ENCODE data around the gene SLC26A4. TPM values are rescaled to one million over a fixed set of nuclear protein-coding genes. Genes with fewer than 3 reads are reported as not detected.

SLC26A4 gene
- total RNA-seq, 1 experiment from 2014 or later: 0.22 TPM

GRCh38 chr7:107690611-107691010, 30.0 kb downstream of the SLC26A4 start (continued):
- TF ChIP-seq ZNF121 (CRISPR knock-in tag; IDR thresholded peaks at IDR 0.05): no peak
- TF ChIP-seq PREB (CRISPR knock-in tag; IDR thresholded peaks at IDR 0.05; ENCODE audit: borderline replicate concordance): no peak
- no peak for TF ChIP-seq JAZF1 (CRISPR knock-in tag; IDR thresholded peaks at IDR 0.05)

GRCh38 chr7:107691716-107692115, 31.1 kb downstream of the SLC26A4 start:
- POLR2A ChIA-PET: no interaction called here
- ATAC-seq (no peak), DNase-seq (ENCODE audit: low spot score) (no peak)
- CTCF ChIA-PET: no interaction called here
- H3K9me3 Mint-ChIP-seq: no peaks in the 10 kb centered on the region
- H3K4me1 Mint-ChIP-seq: peaks cover 44% of the 10 kb centered on the region
- H3K4me3 Mint-ChIP-seq: no peak overlapping the region
- no peak for TF ChIP-seq FOXJ3 (CRISPR knock-in tag; IDR thresholded peaks at IDR 0.05; ENCODE audit: borderline replicate concordance)
- no peak for TF ChIP-seq GABPB1 (CRISPR knock-in tag; IDR thresholded peaks at IDR 0.05)
- TF ChIP-seq SOX15 (CRISPR knock-in tag; IDR thresholded peaks at IDR 0.05): no peak
- no peak for TF ChIP-seq OVOL2 (CRISPR knock-in tag; IDR thresholded peaks at IDR 0.05; ENCODE audit: borderline replicate concordance)
- no peak for TF ChIP-seq ZNF219 (CRISPR knock-in tag; IDR thresholded peaks at IDR 0.05; ENCODE audit: borderline replicate concordance)
- no peak for TF ChIP-seq TEAD1 (CRISPR knock-in tag; IDR thresholded peaks at IDR 0.05)
- TF ChIP-seq, protein P1, sequence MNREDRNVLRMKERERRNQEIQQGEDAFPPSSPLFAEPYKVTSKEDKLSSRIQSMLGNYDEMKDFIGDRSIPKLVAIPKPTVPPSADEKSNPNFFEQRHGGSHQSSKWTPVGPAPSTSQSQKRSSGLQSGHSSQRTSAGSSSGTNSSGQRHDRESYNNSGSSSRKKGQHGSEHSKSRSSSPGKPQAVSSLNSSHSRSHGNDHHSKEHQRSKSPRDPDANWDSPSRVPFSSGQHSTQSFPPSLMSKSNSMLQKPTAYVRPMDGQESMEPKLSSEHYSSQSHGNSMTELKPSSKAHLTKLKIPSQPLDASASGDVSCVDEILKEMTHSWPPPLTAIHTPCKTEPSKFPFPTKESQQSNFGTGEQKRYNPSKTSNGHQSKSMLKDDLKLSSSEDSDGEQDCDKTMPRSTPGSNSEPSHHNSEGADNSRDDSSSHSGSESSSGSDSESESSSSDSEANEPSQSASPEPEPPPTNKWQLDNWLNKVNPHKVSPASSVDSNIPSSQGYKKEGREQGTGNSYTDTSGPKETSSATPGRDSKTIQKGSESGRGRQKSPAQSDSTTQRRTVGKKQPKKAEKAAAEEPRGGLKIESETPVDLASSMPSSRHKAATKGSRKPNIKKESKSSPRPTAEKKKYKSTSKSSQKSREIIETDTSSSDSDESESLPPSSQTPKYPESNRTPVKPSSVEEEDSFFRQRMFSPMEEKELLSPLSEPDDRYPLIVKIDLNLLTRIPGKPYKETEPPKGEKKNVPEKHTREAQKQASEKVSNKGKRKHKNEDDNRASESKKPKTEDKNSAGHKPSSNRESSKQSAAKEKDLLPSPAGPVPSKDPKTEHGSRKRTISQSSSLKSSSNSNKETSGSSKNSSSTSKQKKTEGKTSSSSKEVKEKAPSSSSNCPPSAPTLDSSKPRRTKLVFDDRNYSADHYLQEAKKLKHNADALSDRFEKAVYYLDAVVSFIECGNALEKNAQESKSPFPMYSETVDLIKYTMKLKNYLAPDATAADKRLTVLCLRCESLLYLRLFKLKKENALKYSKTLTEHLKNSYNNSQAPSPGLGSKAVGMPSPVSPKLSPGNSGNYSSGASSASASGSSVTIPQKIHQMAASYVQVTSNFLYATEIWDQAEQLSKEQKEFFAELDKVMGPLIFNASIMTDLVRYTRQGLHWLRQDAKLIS (CRISPR knock-in tag; IDR thresholded peaks at IDR 0.05; ENCODE audit: borderline replicate concordance): no peak
- TF ChIP-seq SMAD4 (CRISPR knock-in tag; IDR thresholded peaks at IDR 0.05): no peak
- TF ChIP-seq, protein P2, sequence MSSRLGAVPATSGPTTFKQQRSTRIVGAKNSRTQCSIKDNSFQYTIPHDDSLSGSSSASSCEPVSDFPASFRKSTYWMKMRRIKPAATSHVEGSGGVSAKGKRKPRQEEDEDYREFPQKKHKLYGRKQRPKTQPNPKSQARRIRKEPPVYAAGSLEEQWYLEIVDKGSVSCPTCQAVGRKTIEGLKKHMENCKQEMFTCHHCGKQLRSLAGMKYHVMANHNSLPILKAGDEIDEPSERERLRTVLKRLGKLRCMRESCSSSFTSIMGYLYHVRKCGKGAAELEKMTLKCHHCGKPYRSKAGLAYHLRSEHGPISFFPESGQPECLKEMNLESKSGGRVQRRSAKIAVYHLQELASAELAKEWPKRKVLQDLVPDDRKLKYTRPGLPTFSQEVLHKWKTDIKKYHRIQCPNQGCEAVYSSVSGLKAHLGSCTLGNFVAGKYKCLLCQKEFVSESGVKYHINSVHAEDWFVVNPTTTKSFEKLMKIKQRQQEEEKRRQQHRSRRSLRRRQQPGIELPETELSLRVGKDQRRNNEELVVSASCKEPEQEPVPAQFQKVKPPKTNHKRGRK (CRISPR knock-in tag; IDR thresholded peaks at IDR 0.05; ENCODE audit: borderline replicate concordance): no peak
- no peak for TF ChIP-seq ZNF138 (CRISPR knock-in tag; conservative IDR thresholded peaks at IDR 0.05)
- TF ChIP-seq IRF2 (CRISPR knock-in tag; IDR thresholded peaks at IDR 0.05; ENCODE audit: borderline replicate concordance, low read depth): no peak
- TF ChIP-seq, protein P3, sequence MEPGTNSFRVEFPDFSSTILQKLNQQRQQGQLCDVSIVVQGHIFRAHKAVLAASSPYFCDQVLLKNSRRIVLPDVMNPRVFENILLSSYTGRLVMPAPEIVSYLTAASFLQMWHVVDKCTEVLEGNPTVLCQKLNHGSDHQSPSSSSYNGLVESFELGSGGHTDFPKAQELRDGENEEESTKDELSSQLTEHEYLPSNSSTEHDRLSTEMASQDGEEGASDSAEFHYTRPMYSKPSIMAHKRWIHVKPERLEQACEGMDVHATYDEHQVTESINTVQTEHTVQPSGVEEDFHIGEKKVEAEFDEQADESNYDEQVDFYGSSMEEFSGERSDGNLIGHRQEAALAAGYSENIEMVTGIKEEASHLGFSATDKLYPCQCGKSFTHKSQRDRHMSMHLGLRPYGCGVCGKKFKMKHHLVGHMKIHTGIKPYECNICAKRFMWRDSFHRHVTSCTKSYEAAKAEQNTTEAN (CRISPR knock-in tag; IDR thresholded peaks at IDR 0.05): no peak
- no peak for TF ChIP-seq SP1 (CRISPR knock-in tag; conservative IDR thresholded peaks at IDR 0.05)
- TF ChIP-seq CREB1 (CRISPR knock-in tag; IDR thresholded peaks at IDR 0.05): no peak
- TF ChIP-seq FOXP1 (CRISPR knock-in tag; IDR thresholded peaks at IDR 0.05; ENCODE audit: borderline replicate concordance): no peak
- TF ChIP-seq RELA (CRISPR knock-in tag; IDR thresholded peaks at IDR 0.05; ENCODE audit: borderline replicate concordance): no peak
- TF ChIP-seq TP53 (CRISPR knock-in tag; IDR thresholded peaks at IDR 0.05): no peak
- TF ChIP-seq MLX (CRISPR knock-in tag; IDR thresholded peaks at IDR 0.05): no peak
- TF ChIP-seq ATF3 (CRISPR knock-in tag; conservative IDR thresholded peaks at IDR 0.05): no peak
- no peaks in the 10 kb centered on the region for H3K27me3 Mint-ChIP-seq (ENCODE audit: low read depth)
- H3K27ac Mint-ChIP-seq: no peak overlapping the region
- no peaks in the 10 kb centered on the region for H3K36me3 Mint-ChIP-seq

All from WTC11 (cell line).